Neutrophil (primary cell): ENCODE results near the gene PLCD1.

Experiments
- H3K27ac ChIP-seq: fragments of 200-600 bp; sonication (generic); 2 replicates; pipeline ENCODE4 v1.5.1; 2016; ENCODE audit warnings: mild to moderate bottlenecking, moderate library complexity
- H3K27me3 ChIP-seq: fragments of 200-600 bp; sonication (generic); 2 replicates; pipeline ENCODE4 v1.6.0; 2016; ENCODE audit warnings: mild to moderate bottlenecking
- H3K36me3 ChIP-seq: fragments of 200-600 bp; sonication (generic); 2 replicates; pipeline ENCODE4 v1.5.1; 2017
- H3K4me1 ChIP-seq, 2 experiments: fragments of 200-600 bp in 1 of 2; sonication (generic) in 1 of 2; 1 replicate in 1 of 2; 2 replicates in 1 of 2; pipeline versions ENCODE4 v1.5.1 to v1.6.1; 2013 to 2016; ENCODE audit warnings: low read depth in 1 of 2, low read length in 1 of 2, mild to moderate bottlenecking in 1 of 2, moderate library complexity in 1 of 2; ENCODE audit not compliant: control insufficient read depth in 1 of 2, insufficient read depth in 1 of 2
- H3K4me3 ChIP-seq, 2 experiments: fragments of 200-600 bp in 1 of 2; sonication (generic) in 1 of 2; 1 replicate in 1 of 2; 2 replicates in 1 of 2; pipeline ENCODE4 v1.5.1; 2013 to 2016; ENCODE audit warnings: low read depth in 1 of 2, low read length in 1 of 2, mild to moderate bottlenecking in 1 of 2, moderate library complexity in 1 of 2
- H3K9me3 ChIP-seq: fragments of 200-600 bp; sonication (generic); 2 replicates; pipeline ENCODE4 v1.5.1; 2016
- CTCF ChIP-seq: fragments of 200-600 bp; sonication (generic); IDR thresholded peaks from 2 replicates; pipeline ENCODE4 v1.5.1; 2016; ENCODE audit warnings: antibody characterized with exemption

The PLCD1 gene

GRCh38 chr3:38006031-38006430, 23.4 kb downstream of the PLCD1 start:
- Histone ChIP-seq H3K4me1 (peaks cover 12 to 14% of the 10 kb centered on the region in 2 experiments), H3K9me3 (no peaks in the 10 kb centered on the region), H3K27me3 (no peaks in the 10 kb centered on the region), H3K4me3 (no peak overlapping the region), H3K36me3 (peaks cover 57% of the 10 kb centered on the region), H3K27ac (no peak overlapping the region)
- TF ChIP-seq CTCF = no peak

- no peak for TF ChIP-seq CTCF
- no peaks in the 10 kb centered on the region for H3K9me3 ChIP-seq
- H3K27ac ChIP-seq = no peak overlapping the region
- peaks cover 50% of the 10 kb centered on the region for H3K36me3 ChIP-seq
- H3K4me3 ChIP-seq = no peak overlapping the region
- no peaks in the 10 kb centered on the region for H3K27me3 ChIP-seq
- peaks cover 12 to 14% of the 10 kb centered on the region in 2 experiments for H3K4me1 ChIP-seq
Measured at GRCh38 chr3:38005076-38006020, 24.1 kb downstream of the PLCD1 start.

DNA sequence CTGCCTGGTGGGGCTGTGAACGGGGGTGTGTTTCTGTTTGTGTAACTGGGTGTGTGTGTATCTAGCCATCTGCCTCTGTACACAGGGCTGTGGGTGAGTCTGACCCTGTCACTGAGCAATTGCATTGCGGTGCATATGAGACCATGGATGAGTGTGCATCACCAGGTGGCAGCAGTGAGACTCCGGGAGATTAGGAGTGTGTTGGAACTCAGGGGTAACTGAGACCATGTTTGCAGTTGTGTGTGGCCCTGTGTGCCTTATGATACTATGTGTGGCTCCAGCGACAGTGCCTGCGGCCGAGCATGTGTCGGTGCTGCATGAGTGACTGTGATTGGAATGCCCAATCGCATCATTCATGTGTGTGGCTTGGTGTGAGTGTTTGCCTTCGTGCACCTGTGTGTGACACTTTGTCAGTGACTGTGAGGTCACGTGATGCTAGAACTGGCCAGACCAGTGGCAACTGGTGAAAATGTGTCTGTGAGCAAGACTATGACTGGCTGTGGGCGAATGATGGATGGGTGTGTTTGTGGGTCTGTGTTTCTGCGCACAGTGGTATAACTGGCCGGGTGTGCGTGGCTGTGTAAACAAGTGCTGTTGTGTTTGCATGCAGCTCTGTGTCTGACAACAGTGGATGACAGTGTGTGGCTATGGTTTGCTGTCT, 24.9 kb downstream of the PLCD1 start:
- H3K4me1 ChIP-seq = peaks cover 13 to 14% of the 10 kb centered on the region in 2 experiments
- no peaks in the 10 kb centered on the region for H3K9me3 ChIP-seq
- no peak overlapping the region for H3K4me3 ChIP-seq
- TF ChIP-seq CTCF = peak; percentile 50
- H3K36me3 ChIP-seq = peaks cover 42% of the 10 kb centered on the region
- H3K27me3 ChIP-seq = no peaks in the 10 kb centered on the region
- H3K27ac ChIP-seq = peak overlapping the region; percentile 52

DNA sequence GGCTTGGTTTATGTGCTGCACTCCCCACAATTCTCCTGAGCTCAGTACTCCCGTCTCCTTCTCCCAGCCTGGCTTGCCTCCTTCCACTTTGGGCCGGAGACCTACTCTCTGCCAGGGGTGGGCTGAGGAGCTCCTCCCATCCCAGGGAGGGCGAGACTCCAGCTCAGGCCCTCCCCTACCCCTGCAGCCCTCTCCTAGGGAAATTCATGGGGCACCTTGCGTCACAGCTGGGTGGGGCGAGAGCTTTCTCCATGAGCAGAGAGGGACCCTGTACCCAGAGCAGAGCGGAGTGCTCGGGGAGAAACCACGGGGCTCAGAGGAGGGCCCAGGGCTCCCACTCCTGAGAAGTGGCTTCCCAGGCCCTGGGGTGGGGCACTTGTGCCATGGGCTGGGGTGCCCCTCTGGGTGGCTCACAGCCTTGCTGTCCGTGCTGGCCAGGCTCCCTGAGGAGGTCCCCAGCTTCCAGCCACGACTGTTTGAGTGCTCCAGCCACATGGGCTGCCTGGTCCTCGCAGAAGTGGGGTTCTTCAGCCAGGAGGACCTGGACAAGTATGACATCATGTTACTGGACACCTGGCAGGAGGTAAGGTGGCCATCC, 25.5 kb downstream of the PLCD1 start:
- no peak overlapping the region for H3K4me3 ChIP-seq
- no peak for TF ChIP-seq CTCF
- H3K36me3 ChIP-seq = peaks cover 36% of the 10 kb centered on the region
- peak overlapping the region; percentile 52 for H3K27ac ChIP-seq
- no peaks in the 10 kb centered on the region for H3K27me3 ChIP-seq
- H3K9me3 ChIP-seq = no peaks in the 10 kb centered on the region
- peaks cover 18 to 20% of the 10 kb centered on the region in 2 experiments for H3K4me1 ChIP-seq

- Histone ChIP-seq H3K9me3 (no peaks in the 10 kb centered on the region), H3K27ac (peak overlapping the region; percentile 52), H3K4me1 (peaks cover 22 to 24% of the 10 kb centered on the region in 2 experiments), H3K4me3 (no peak overlapping the region), H3K36me3 (peaks cover 31% of the 10 kb centered on the region), H3K27me3 (no peaks in the 10 kb centered on the region)
- TF ChIP-seq CTCF = peak; percentile 84
Measured at GRCh38 chr3:38003371-38003816, 26.0 kb downstream of the PLCD1 start.
